Ascending aorta (tissue), 2 donors: ENCODE data around the gene CREB3. TPM values are rescaled to one million over a fixed set of nuclear protein-coding genes. Genes with fewer than 3 reads are reported as not detected.

ENCODE experiments used
- DNase-seq, 2 donors: peaks; one replicate each; pipeline ENCODE4 v3.0.0-alpha.2; 2019; ENCODE audit warnings: low spot score in 2 of 2
- H3K27ac ChIP-seq, 2 donors: fragments of 200-600 bp; sonication (generic); one replicate each; pipeline ENCODE4 v1.5.1; 2016 to 2017; ENCODE audit warnings: mild to moderate bottlenecking in 1 of 2
- H3K27me3 ChIP-seq: fragments of 200-600 bp; sonication (generic); one replicate; pipeline ENCODE4 v1.5.1; 2017
- H3K36me3 ChIP-seq, 2 donors: fragments of 200-600 bp; sonication (generic); one replicate each; pipeline ENCODE4 v1.5.1; 2016
- H3K4me1 ChIP-seq, 2 donors: fragments of 200-600 bp; sonication (generic); one replicate each; pipeline ENCODE4 v1.5.1; 2016 to 2017; ENCODE audit warnings: mild to moderate bottlenecking in 1 of 2
- H3K4me3 ChIP-seq, 2 donors: fragments of 200-600 bp; sonication (generic); one replicate each; pipeline ENCODE4 v1.5.1; 2016 to 2017; ENCODE audit warnings: mild to moderate bottlenecking in 1 of 2
- H3K9me3 ChIP-seq, 2 donors: fragments of 200-600 bp; sonication (generic); one replicate each; pipeline ENCODE4 v1.5.1; 2016
- CTCF ChIP-seq, 3 experiments: fragments of 200-600 bp in 2 of 3; fragments of 450-650 bp in 1 of 3; sonication (generic) in 2 of 3; IDR thresholded peaks; one replicate each; pipeline ENCODE4 v1.5.1; 2016 to 2019; ENCODE audit warnings: antibody characterized with exemption in 3 of 3, mild to moderate bottlenecking in 1 of 3, moderate library complexity in 1 of 3
- intact Hi-C: fragments of 100-400 bp; cut with DNase I; formaldehyde crosslinking; loops from one replicate; pipeline ENCODE4 v1.15.1; 2023
- total RNA-seq: library from RNA; depleted of rRNA; stranded (reverse); fragments of >200 nt; gene quantifications from one replicate; pipeline ENCODE4 v1.1.0, GENCODE V29; 2016

Gene CREB3
- total RNA-seq, 1 donor from 2014 or later = 48.3 TPM

GRCh38 chr9:35714579-35715252 is 17.8 kb upstream of the CREB3 start:
- H3K9me3 ChIP-seq = no peaks in the 10 kb centered on the region
- intact Hi-C loops = no loop called here
- TF ChIP-seq CTCF (IDR thresholded peaks at IDR 0.05) = no peak
- H3K36me3 ChIP-seq = peaks cover 100% of the 10 kb centered on the region in 2 donors
- DNase-seq = no peak
- no peak overlapping the region for H3K4me3 ChIP-seq
- peak overlapping the region; percentile 61 to 74 for H3K27ac ChIP-seq
- no peaks in the 10 kb centered on the region for H3K27me3 ChIP-seq
- peaks cover 0 to 3% of the 10 kb centered on the region in 2 donors for H3K4me1 ChIP-seq

GRCh38 chr9:35716230-35716629 is 16.2 kb upstream of the CREB3 start:
- no peaks in the 10 kb centered on the region for H3K27me3 ChIP-seq
- intact Hi-C loops = no loop called here
- no peak overlapping the region for H3K4me3 ChIP-seq
- peaks cover 100% of the 10 kb centered on the region in 2 donors for H3K36me3 ChIP-seq
- TF ChIP-seq CTCF (IDR thresholded peaks at IDR 0.05) = peak; percentile 13 to 52 (median 39)
- no peak for DNase-seq
- H3K9me3 ChIP-seq = no peaks in the 10 kb centered on the region
- peaks cover 0 to 3% of the 10 kb centered on the region in 2 donors for H3K4me1 ChIP-seq
- peak overlapping the region; percentile 51 to 74 for H3K27ac ChIP-seq

GRCh38 chr9:35717132-35717870 is 15.2 kb upstream of the CREB3 start:
- DNase-seq = no peak
- H3K36me3 ChIP-seq = peaks cover 100% of the 10 kb centered on the region in 2 donors

GRCh38 chr9:35718721-35719511 is 13.6 kb upstream of the CREB3 start:
- H3K36me3 ChIP-seq = peaks cover 100% of the 10 kb centered on the region in 2 donors
- peak overlapping the region in 1 of 2 donors; percentile 19 for H3K27ac ChIP-seq
- intact Hi-C loops = no loop called here
- no peak for TF ChIP-seq CTCF (IDR thresholded peaks at IDR 0.05)
- no peak overlapping the region for H3K4me3 ChIP-seq
- peaks cover 0 to 3% of the 10 kb centered on the region in 2 donors for H3K4me1 ChIP-seq
- no peaks in the 10 kb centered on the region for H3K9me3 ChIP-seq
- no peak for DNase-seq
- no peaks in the 10 kb centered on the region for H3K27me3 ChIP-seq

More at GRCh38 chr9:35717132-35717870, 15.2 kb upstream of the CREB3 start:
- H3K27ac ChIP-seq = peak overlapping the region; percentile 51 to 74
- no peak for TF ChIP-seq CTCF (IDR thresholded peaks at IDR 0.05)
- peaks cover 0 to 3% of the 10 kb centered on the region in 2 donors for H3K4me1 ChIP-seq
- H3K27me3 ChIP-seq = no peaks in the 10 kb centered on the region
- no peak overlapping the region for H3K4me3 ChIP-seq
- H3K9me3 ChIP-seq = no peaks in the 10 kb centered on the region
- intact Hi-C loops = no loop called here

GRCh38 chr9:35719546-35719945 is 12.9 kb upstream of the CREB3 start:
- no peak for DNase-seq
- Histone ChIP-seq H3K4me1 (peaks cover 0 to 3% of the 10 kb centered on the region in 2 donors), H3K9me3 (no peaks in the 10 kb centered on the region), H3K27ac (peak overlapping the region in 1 of 2 donors; percentile 19), H3K36me3 (peaks cover 100% of the 10 kb centered on the region in 2 donors), H3K4me3 (no peak overlapping the region), H3K27me3 (no peaks in the 10 kb centered on the region)
- intact Hi-C loops = no loop called here
- TF ChIP-seq CTCF (IDR thresholded peaks at IDR 0.05) = no peak
